HEK293T (cell line): ENCODE data around the gene CIPC.
A peak's percentile ranks its signal among the peaks of the same experiment; 100 is the strongest.

Source experiments
- CTCF ChIA-PET: fragments of 350-600 bp; formaldehyde crosslinking; extraction: SDS; loops from one replicate; lab custom pipeline; 2021; ENCODE audit warnings: antibody characterized with exemption, inconsistent platforms; lab: Yijun Ruan, JAX
- POLR2A ChIA-PET: fragments of 350-600 bp; formaldehyde crosslinking; extraction: SDS; loops from one replicate; lab custom pipeline; 2020; ENCODE audit warnings: antibody characterized with exemption, inconsistent platforms; lab: Yijun Ruan, JAX
- DNase-seq: peaks from one replicate; pipeline ENCODE4 v3.0.0; 2012; ENCODE audit warnings: mixed read lengths; ENCODE audit errors: extremely low spot score
- ARNT ChIP-seq: fragments of 450-650 bp; IDR thresholded peaks from 2 replicates; pipeline ENCODE4 v1.6.1; 2017; ENCODE audit warnings: mild to moderate bottlenecking
- BHLHE40 ChIP-seq: fragments of 450-650 bp; IDR thresholded peaks from 2 replicates; pipeline ENCODE4 v1.6.1; 2016; ENCODE audit warnings: mild to moderate bottlenecking, moderate library complexity, borderline replicate concordance
- CTBP1 ChIP-seq: fragments of 450-650 bp; IDR thresholded peaks from 2 replicates; pipeline ENCODE4 v1.6.1; 2016; ENCODE audit warnings: borderline replicate concordance
- ELF4 ChIP-seq: fragments of 450-650 bp; IDR thresholded peaks from 2 replicates; pipeline ENCODE4 v1.6.1; 2017; ENCODE audit warnings: antibody characterized with exemption
- FOXA1 ChIP-seq: fragments of 450-650 bp; IDR thresholded peaks from 2 replicates; pipeline ENCODE4 v1.6.1; 2016; ENCODE audit warnings: mild to moderate bottlenecking
- FOXK2 ChIP-seq: fragments of 450-650 bp; IDR thresholded peaks from 2 replicates; pipeline ENCODE4 v1.6.1; 2016; ENCODE audit warnings: mild to moderate bottlenecking
- FOXM1 ChIP-seq: fragments of 450-650 bp; IDR thresholded peaks from 2 replicates; pipeline ENCODE4 v1.6.1; 2017; ENCODE audit warnings: mild to moderate bottlenecking, borderline replicate concordance
- HDGF ChIP-seq: fragments of 450-650 bp; IDR thresholded peaks from 2 replicates; pipeline ENCODE4 v1.6.1; 2017; ENCODE audit warnings: antibody characterized with exemption, borderline replicate concordance
- L3MBTL2 ChIP-seq: fragments of 450-650 bp; conservative IDR thresholded peaks from 2 replicates; pipeline ENCODE4 v1.6.1; 2016; ENCODE audit warnings: mild to moderate bottlenecking
- LEF1 ChIP-seq: fragments of 450-650 bp; IDR thresholded peaks from 2 replicates; pipeline ENCODE4 v1.6.1; 2017; ENCODE audit warnings: mild to moderate bottlenecking, borderline replicate concordance
- NFRKB ChIP-seq: fragments of 450-650 bp; IDR thresholded peaks from 2 replicates; pipeline ENCODE4 v1.6.1; 2016; ENCODE audit warnings: mild to moderate bottlenecking, moderate library complexity
- SP1 ChIP-seq: fragments of 450-650 bp; IDR thresholded peaks from 2 replicates; pipeline ENCODE4 v1.6.1; 2017
- SUZ12 ChIP-seq: fragments of 450-650 bp; IDR thresholded peaks from 2 replicates; pipeline ENCODE4 v1.6.1; 2016; ENCODE audit warnings: mild to moderate bottlenecking
- TARDBP ChIP-seq: fragments of 450-650 bp; IDR thresholded peaks from 2 replicates; pipeline ENCODE4 v1.6.1; 2016
- ZNF384 ChIP-seq: fragments of 450-650 bp; IDR thresholded peaks from 2 replicates; pipeline ENCODE4 v1.6.1; 2016
- TF ChIP-seq, protein P1 (sequence below): fragments of 450-650 bp; IDR thresholded peaks from 2 replicates; pipeline ENCODE4 v1.6.1; 2016

Gene CIPC

DNA sequence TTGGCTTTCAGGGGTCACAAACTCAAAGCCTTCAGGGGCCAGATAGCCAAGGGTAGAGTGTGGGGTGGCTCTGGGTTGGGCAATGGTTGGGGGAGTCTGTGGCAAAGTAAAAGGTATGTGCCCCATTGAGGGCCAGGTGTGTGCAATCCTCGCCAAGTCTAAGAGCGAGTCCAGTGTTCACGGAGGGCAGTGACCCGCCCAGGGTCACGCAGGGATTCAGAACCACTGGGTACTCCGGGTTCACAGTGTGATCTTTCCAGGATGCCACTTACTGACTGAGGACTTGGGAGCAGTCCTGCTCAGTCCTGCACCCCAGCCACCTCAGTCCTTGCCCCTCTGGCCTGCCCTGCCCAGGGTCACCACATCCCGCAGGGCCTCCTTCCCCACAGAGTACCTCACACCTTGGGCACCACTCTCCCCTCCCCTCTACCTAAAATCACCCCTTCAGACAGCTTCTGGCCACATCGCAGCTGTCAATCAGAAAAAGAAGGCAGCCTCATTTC lies 27.8 kb downstream of the CIPC start:
- CTCF ChIA-PET: interaction anchor here (0.8 to 3.1 kb wide), 5 partner anchors 10 to 250 kb away, joined by 3 to 8 read pairs (median 4); no protein-coding TSS in a partner anchor
- no peak for DNase-seq

DNA sequence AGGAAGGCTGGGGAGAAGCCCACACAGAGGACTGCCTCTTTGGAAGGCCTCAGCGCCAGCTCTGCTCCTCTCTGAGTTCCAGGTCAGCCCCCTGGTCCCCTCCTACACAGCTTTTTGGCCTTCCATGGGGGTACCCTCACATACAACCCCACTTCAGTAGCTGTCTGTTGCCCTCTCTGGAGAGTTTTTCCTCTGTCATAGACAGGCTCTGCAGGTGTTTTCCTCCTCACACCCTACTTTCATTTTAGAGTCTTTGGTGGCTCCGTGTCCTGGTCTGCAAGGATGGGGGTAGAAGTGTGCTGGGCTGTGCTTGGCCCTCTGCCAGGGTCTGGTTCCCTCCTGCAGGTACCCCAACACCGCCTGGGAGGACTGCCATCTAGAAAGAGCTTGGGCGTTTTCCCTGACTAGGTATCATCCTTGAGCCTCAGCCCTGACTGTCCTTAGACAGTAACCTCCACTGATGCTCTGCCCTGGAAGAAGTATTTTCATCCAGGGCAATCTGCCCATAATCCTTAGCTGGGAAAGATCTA lies 28.5 kb downstream of the CIPC start:
- POLR2A ChIA-PET: no interaction called here
- CTCF ChIA-PET: interaction anchor here (1.7 to 3.1 kb wide), 3 partner anchors 11 to 251 kb away, joined by 4 to 8 read pairs (median 7); no protein-coding TSS in a partner anchor

More for the DNA sequence above, 27.8 kb downstream of the CIPC start:
- POLR2A ChIA-PET: no interaction called here
- TF ChIP-seq FOXA1 (no peak), ELF4 (no peak), FOXM1 (no peak), ARNT (no peak), HDGF (no peak), TARDBP (no peak), ZNF384 (no peak)
- TF ChIP-seq, protein P1, sequence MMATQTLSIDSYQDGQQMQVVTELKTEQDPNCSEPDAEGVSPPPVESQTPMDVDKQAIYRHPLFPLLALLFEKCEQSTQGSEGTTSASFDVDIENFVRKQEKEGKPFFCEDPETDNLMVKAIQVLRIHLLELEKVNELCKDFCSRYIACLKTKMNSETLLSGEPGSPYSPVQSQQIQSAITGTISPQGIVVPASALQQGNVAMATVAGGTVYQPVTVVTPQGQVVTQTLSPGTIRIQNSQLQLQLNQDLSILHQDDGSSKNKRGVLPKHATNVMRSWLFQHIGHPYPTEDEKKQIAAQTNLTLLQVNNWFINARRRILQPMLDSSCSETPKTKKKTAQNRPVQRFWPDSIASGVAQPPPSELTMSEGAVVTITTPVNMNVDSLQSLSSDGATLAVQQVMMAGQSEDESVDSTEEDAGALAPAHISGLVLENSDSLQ: 0 out of 2 replicates have a peak, but pooled peaks have one; percentile 43

DNA sequence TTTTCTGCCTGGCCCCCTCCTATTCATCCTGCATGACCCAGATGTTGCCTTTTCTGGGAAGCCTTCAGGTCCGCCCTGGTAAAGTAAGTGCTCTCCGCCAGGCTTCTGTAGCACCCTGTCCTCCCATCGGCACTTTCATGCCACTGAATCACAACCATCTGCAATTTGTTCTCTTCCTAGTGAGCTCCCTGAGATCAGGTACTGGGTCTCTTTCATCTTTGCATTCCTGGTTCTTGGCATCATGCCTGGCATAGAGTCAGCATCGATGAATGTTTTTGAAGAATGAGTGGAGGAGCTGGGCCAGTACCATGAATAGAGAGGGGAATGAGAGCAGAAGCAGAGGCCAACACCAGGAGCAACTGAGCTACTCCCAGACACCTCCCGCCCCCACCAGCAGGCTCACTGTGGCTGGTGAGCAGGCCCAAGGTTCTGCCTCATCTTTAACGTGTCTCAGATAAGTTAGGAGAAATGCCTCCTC lies 30.4 kb downstream of the CIPC start:
- ChIA-PET CTCF (interaction anchor here (0.6 to 3.1 kb wide), 2 partner anchors 10 to 253 kb away, joined by 3 to 7 read pairs; no protein-coding TSS in a partner anchor), POLR2A (no interaction called here)
- TF ChIP-seq CTBP1: no peak
- TF ChIP-seq BHLHE40: no peak
- TF ChIP-seq HDGF: no peak
- TF ChIP-seq SP1: no peak
- TF ChIP-seq FOXA1: no peak
- TF ChIP-seq L3MBTL2: no peak
- TF ChIP-seq NFRKB: no peak
- no peak for TF ChIP-seq SUZ12
- TF ChIP-seq ARNT: no peak
- TF ChIP-seq ELF4: no peak
- no peak for TF ChIP-seq FOXM1
- TF ChIP-seq, protein P1: no peak
- no peak for TF ChIP-seq LEF1
- TF ChIP-seq ZNF384: no peak
- no peak for TF ChIP-seq FOXK2
- no peak for DNase-seq

More for the DNA sequence above, 28.5 kb downstream of the CIPC start:
- DNase-seq: no peak
- TF ChIP-seq BHLHE40 (no peak), L3MBTL2 (no peak), FOXA1 (no peak), CTBP1 (no peak), ELF4 (no peak), HDGF (no peak), NFRKB (no peak), FOXK2 (no peak), TARDBP (no peak), ZNF384 (no peak), LEF1 (no peak)
- TF ChIP-seq, protein P1: no peak

DNA sequence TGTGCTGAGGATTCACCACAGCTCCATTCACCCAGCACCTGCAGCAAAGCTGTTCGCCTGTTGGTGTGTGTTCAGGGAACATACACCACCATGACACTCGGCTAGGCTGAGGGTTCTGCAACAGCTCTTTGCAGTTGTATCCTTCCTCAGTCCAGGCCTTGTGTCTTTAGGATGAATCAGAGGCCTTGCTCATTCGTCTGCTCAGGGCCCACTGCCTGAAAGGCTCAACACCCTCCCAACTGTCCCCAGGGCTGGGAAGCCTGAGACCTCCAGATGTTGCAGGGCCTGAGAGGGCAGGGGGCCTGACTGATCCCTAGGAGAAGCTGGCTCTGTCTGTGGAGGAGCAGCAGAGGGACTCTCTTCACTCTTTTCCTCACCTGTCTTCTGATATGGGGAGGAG lies 32.3 kb downstream of the CIPC start:
- no peak for DNase-seq
- ChIA-PET CTCF (no interaction called here), POLR2A (no interaction called here)
- TF ChIP-seq FOXA1: no peak
- no peak for TF ChIP-seq FOXM1
- no peak for TF ChIP-seq ZNF384
- TF ChIP-seq SUZ12: no peak
- TF ChIP-seq CTBP1: no peak
- TF ChIP-seq, protein P1: no peak
- TF ChIP-seq HDGF: no peak
- TF ChIP-seq L3MBTL2: no peak
- TF ChIP-seq ARNT: no peak
- TF ChIP-seq ELF4: no peak
- TF ChIP-seq NFRKB: no peak
- no peak for TF ChIP-seq LEF1
- no peak for TF ChIP-seq SP1
- TF ChIP-seq FOXK2: no peak
- no peak for TF ChIP-seq TARDBP
- TF ChIP-seq BHLHE40: no peak

DNA sequence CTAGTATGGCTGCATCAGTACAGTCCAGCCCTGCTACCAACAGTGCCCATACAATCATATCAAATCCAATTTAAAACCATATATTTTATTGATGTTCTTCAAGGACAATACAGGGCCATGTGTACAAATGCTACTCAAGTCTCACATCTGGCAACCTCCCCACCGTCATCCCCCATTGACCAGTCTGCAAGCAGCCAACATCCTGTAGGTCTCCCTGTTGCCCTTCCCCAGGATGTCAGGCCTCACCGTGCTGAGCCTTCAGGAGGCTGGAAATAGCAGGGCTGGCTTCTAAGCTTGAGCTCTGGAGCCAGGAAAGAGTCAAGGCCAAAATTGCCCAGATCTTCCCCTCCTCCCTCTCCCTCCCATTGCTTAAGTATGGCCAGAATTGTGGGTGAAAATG lies 33.1 kb downstream of the CIPC start:
- no peak for DNase-seq
- POLR2A ChIA-PET: no interaction called here
- CTCF ChIA-PET: interaction anchor here (1.0 kb wide), 1 partner anchor 9 kb away, joined by 3 read pairs; no protein-coding TSS in a partner anchor
- no peak for TF ChIP-seq L3MBTL2
- no peak for TF ChIP-seq LEF1
- TF ChIP-seq NFRKB: no peak
- TF ChIP-seq FOXK2: no peak
- TF ChIP-seq CTBP1: no peak
- no peak for TF ChIP-seq ZNF384
- TF ChIP-seq ARNT: no peak
- TF ChIP-seq FOXM1: no peak
- TF ChIP-seq, protein P1: no peak
- TF ChIP-seq BHLHE40: no peak
- TF ChIP-seq FOXA1: no peak
